Breast epithelium (tissue), 3 donors: ENCODE results near the gene DNAJB8.

Source experiments
- POLR2AphosphoS5 ChIP-seq, 3 donors: sonication (generic); formaldehyde crosslinking; IDR thresholded peaks; one replicate each; pipeline ENCODE4 v1.6.1; 2017; ENCODE audit warnings: antibody characterized with exemption in 3 of 3
- TF ChIP-seq, protein P1 (sequence below), 3 donors: fragments of 450-650 bp; IDR thresholded peaks; one replicate each; pipeline ENCODE4 v1.5.1; 2016 to 2017; ENCODE audit warnings: antibody characterized with exemption in 3 of 3, mild to moderate bottlenecking in 3 of 3, moderate library complexity in 3 of 3

DNA sequence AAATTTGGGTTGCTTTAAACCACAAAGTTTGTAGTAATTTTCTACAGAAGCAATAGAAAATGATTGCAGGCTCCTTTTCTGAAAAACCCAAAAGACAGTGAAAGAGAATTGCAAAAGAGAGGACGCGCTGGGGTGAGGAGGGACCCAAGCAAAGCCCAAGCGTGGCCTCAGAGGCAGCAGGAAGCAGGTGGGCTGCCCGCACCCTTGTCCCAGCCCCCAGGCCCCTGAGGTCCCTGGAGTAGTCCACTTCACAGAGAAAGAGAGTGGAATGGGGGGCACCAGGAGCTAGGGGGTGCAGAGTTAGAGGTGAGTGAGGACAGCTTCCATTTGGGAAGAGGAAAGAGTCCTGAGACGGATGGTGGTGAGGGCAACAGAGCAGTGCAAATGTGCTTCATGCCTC, 11.6 kb downstream of the DNAJB8 start:
- TF ChIP-seq, protein P1, sequence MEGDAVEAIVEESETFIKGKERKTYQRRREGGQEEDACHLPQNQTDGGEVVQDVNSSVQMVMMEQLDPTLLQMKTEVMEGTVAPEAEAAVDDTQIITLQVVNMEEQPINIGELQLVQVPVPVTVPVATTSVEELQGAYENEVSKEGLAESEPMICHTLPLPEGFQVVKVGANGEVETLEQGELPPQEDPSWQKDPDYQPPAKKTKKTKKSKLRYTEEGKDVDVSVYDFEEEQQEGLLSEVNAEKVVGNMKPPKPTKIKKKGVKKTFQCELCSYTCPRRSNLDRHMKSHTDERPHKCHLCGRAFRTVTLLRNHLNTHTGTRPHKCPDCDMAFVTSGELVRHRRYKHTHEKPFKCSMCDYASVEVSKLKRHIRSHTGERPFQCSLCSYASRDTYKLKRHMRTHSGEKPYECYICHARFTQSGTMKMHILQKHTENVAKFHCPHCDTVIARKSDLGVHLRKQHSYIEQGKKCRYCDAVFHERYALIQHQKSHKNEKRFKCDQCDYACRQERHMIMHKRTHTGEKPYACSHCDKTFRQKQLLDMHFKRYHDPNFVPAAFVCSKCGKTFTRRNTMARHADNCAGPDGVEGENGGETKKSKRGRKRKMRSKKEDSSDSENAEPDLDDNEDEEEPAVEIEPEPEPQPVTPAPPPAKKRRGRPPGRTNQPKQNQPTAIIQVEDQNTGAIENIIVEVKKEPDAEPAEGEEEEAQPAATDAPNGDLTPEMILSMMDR (IDR thresholded peaks at IDR 0.05), result no peak
- TF ChIP-seq POLR2AphosphoS5 (IDR thresholded peaks at IDR 0.05), result no peak
